Ovary (tissue), 3 donors: ENCODE measurements around the gene RPP38.

Experiments
- CTCF ChIP-seq, 3 donors: fragments of 450-650 bp in 2 of 3; fragments of 200-600 bp in 1 of 3; IDR thresholded peaks; one replicate each; pipeline versions ENCODE4 v1.5.1 to v1.8.0; 2016 to 2022; ENCODE audit warnings: antibody characterized with exemption in 3 of 3, mild to moderate bottlenecking in 1 of 3
- EP300 ChIP-seq: sonication (generic); formaldehyde crosslinking; IDR thresholded peaks from one replicate; pipeline ENCODE4 v1.6.1; 2017; ENCODE audit warnings: antibody characterized with exemption
- POLR2A ChIP-seq: fragments of 450-650 bp; IDR thresholded peaks from one replicate; pipeline ENCODE4 v1.6.1; 2017; ENCODE audit warnings: antibody characterized with exemption, mild to moderate bottlenecking, moderate library complexity
- donor health status: DM: no; HTN: no; CAD: no.

DNA sequence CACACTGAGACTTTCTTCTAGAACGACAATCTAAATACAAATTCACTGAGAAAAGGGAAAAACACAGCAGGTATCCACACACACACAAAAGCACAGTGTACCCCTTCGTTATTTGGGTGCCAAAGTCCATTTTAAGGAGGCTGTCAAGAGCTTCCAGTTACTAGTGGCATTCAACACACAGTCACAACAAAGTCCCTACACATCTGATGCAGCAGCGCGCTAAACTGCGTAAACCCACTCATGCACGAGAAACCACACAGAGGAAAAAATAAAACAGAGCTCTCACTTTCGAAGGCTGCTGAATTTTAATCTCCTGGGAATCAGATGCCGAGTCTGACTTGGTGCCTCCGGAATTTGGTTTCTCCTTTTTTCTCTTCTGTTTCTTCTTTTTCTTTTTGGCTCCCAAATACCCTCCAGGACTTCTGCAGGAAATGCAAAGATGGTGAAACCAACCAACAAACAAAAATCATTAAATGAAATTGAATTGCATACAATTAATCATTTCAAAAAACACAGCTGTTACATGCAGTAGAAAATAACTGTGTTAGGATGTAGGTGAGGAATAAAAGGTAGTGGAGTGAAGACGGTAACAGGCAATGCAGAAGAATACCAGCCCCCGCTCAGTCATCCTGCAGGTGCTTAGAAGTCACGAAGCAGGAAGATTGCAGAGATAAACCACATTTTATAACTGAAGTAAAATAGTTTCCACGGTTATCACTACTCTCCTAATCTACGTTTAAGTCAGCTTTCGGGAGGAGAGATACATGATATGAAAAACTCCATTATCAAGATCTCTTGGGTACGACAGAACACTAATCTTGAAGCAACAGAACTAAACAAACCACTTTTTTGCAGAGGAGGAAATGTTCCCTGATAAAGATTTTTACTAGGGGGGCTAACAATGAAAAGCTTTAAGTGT lies 44.2 kb downstream of the RPP38 start:
- TF ChIP-seq EP300 (no peak), CTCF (IDR thresholded peaks at IDR 0.05) (no peak), POLR2A (no peak)
